Measurements from ENCODE around the gene ZBTB5.
"Not testable (repeated sequence)": the region's sequence is repeated elsewhere in the genome, so short reads cannot be mapped to it uniquely, and the experiment has no call there.

The ZBTB5 gene

GRCh38 chr9:37485389-37486255, 20.4 kb upstream of the ZBTB5 start, which contains the start of gene POLR1E:
POLR1E (plus strand) TSS chr9:37485948; CDS start chr9:37486048, 100 bp downstream.
- no peak for FAIRE-seq

- no peak for FAIRE-seq
These were observed 15.5 kb upstream of the ZBTB5 start for GRCh38 chr9:37480759-37481158.

GRCh38 chr9:37477987-37478619, 12.9 kb upstream of the ZBTB5 start:
- not testable (repeated sequence) for FAIRE-seq

GRCh38 chr9:37477443-37477842, 12.2 kb upstream of the ZBTB5 start:
- not testable (repeated sequence) for FAIRE-seq

GRCh38 chr9:37476930-37477329, 11.7 kb upstream of the ZBTB5 start:
- FAIRE-seq: no peak

GRCh38 chr9:37474438-37474837, 9.2 kb upstream of the ZBTB5 start:
- no peak for FAIRE-seq

GRCh38 chr9:37473982-37474381, 8.7 kb upstream of the ZBTB5 start:
- not testable (repeated sequence) for FAIRE-seq

- peak; percentile 30 for FAIRE-seq
These were observed 6.9 kb upstream of the ZBTB5 start for GRCh38 chr9:37471942-37472684.

GRCh38 chr9:37468620-37469019, 3.4 kb upstream of the ZBTB5 start:
- FAIRE-seq: no peak

- FAIRE-seq: not testable (repeated sequence)
These were observed 2.3 kb upstream of the ZBTB5 start for GRCh38 chr9:37467530-37467929.

GRCh38 chr9:37466037-37466709, 923 bp upstream of the ZBTB5 start:
- FAIRE-seq: no peak

- FAIRE-seq: no peak
These were observed 613 bp downstream of the ZBTB5 start for GRCh38 chr9:37464426-37465248.

- no peak for FAIRE-seq
These were observed 1.2 kb downstream of the ZBTB5 start for GRCh38 chr9:37464006-37464405.

GRCh38 chr9:37456817-37457216, 8.4 kb downstream of the ZBTB5 start:
- no peak for FAIRE-seq

- FAIRE-seq: no peak
These were observed 9.2 kb downstream of the ZBTB5 start for GRCh38 chr9:37455884-37456647.

- FAIRE-seq: no peak
These were observed 11.0 kb downstream of the ZBTB5 start for GRCh38 chr9:37454238-37454637.

GRCh38 chr9:37453827-37454226, 11.4 kb downstream of the ZBTB5 start:
- FAIRE-seq: no peak

GRCh38 chr9:37452611-37453010, 12.6 kb downstream of the ZBTB5 start:
- FAIRE-seq: no peak

GRCh38 chr9:37451628-37452027, 13.6 kb downstream of the ZBTB5 start:
- no peak for FAIRE-seq

GRCh38 chr9:37449862-37450632, 15.2 kb downstream of the ZBTB5 start:
- FAIRE-seq: no peak

Data from islet of Langerhans (tissue), 1 donor.